Measurements from ENCODE around the gene SERPINA3.

The SERPINA3 gene

GRCh38 chr14:94613720-94614644 is 1.8 kb downstream of the SERPINA3 start:
- no peak for DNase-seq (ENCODE audit: low read depth)

DNA sequence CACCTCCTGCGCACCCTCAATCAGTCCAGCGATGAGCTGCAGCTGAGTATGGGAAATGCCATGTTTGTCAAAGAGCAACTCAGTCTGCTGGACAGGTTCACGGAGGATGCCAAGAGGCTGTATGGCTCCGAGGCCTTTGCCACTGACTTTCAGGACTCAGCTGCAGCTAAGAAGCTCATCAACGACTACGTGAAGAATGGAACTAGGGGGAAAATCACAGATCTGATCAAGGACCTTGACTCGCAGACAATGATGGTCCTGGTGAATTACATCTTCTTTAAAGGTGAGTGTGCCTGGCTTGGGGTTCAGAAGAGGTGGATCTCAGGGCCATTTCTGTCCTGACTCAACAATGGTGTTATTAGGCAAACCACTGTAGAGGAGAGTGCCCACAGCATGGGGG is 2.6 kb downstream of the SERPINA3 start:
- DNase-seq (ENCODE audit: low read depth): no peak

DNA sequence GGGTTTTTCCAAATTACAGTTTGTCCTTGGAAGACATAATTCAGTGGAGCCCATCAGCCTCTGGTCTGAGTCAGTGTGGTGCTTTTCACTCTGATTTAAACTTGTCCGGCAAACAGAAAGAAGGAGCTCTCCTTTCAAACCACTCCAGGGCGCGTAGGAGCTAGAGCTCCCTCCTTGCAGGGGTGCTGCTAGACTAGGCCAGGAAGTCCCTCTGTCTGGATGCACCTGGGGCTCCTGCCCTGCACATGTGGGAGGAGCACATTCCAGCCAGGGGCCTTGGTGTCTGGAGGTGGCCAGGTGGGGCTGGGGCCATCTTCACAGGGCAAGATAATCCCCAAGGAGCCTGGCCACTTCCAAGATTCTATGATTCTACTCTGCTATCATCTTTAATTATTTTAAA is 3.1 kb downstream of the SERPINA3 start:
- DNase-seq (ENCODE audit: low read depth): no peak

- DNase-seq (ENCODE audit: low read depth): no peak
These were observed 3.8 kb downstream of the SERPINA3 start for GRCh38 chr14:94615823-94616570.

DNA sequence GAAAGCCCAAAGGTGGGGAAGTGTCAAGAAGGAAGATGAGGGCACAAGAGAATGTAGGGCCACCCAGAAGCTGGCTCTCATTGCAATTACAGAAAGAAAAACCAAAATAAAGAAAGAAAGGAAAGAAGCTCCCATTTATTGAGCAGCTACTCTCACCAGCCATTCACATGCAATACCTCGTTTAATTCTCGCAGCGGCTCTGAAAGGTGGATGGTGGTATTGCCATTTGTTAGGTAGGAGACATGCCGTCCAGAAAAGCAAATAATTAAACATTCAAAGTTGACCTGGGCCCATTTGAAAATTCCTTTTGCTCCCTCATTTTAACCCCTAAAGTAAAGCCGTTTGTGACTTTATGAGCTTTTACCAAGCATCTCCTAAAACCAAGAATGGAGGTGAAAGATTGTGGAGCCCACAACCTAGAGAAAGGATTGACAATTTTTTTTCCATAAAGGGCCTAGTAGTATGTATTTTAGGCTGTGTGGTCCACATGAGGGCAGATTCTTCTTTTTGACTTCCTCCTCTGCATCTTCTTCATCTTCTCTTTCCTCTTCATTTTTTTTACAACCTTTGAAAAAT is 5.3 kb downstream of the SERPINA3 start:
- no peak for DNase-seq (ENCODE audit: low read depth)

GRCh38 chr14:94617988-94618822 is 6.0 kb downstream of the SERPINA3 start:
- no peak for DNase-seq (ENCODE audit: low read depth)

DNA sequence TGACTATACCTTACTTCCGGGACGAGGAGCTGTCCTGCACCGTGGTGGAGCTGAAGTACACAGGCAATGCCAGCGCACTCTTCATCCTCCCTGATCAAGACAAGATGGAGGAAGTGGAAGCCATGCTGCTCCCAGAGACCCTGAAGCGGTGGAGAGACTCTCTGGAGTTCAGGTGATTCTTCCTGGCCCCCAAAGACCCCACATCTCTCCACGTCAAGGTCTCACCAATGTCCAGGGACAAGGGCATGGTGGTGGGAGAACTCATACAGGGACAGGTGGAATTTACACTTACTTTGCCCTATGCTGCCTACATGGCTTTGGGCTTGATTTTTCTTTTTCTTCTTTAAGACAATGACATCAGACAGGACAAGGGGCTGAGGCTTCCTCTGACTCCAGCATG is 7.1 kb downstream of the SERPINA3 start:
- DNase-seq (ENCODE audit: low read depth): no peak

DNA sequence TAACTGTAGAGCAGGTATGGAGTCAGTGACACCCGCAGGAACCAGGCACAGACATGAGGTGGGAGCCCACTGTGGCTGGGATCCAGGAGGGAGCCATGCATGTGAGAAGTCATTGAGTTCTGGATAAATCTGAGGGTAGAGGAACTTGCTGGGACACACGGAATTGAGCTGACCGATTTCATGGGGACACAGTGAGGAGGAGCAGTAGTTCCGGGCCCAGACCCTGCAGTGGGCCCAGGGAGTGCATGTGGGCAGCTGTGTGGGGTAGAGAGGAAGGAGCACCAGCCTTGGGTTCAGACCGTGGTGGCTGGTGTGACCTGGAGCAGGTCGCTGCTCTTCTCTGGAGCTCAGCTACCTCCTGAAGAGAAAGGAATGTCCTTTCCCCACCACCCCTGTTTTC is 8.4 kb downstream of the SERPINA3 start:
- DNase-seq (ENCODE audit: low read depth): no peak

DNA sequence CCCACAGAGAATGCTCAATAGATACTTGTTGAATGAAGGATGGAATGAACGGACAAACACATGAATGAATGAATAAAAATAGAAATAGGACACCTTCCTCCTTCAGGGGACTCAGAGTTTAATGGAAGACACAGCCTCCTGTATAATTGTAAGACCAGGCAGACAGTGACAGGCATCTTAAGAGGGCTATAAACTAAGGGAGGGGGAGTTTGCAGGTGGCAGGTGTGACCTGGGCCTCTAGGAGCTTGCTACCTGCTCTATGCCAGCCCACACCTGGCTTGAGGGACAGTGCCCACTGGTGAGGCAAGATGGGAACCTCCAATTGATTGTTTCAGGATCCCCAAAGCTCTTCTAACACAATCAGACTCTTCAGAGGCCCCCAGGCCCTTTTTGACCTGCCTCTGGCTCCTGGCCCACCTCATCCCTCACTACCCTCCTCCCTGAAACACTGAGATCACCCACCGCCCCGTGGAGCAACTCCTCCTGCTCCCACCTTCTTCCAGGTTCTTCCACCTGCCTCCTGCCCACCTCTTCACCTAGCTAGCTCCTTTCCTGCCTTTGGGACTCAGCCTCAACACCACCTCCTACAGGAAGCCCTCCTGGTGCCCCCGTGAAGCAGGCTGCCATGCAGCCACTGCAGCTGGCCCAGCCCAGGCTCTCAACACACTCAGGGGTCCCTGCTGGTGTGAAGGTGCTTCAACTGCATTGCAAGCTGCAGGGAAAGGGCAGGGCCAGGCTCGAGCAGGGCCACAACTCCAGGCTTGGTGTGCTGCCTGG is 9.4 kb downstream of the SERPINA3 start:
- DNase-seq (ENCODE audit: low read depth): no peak

- no peak for DNase-seq (ENCODE audit: low read depth)
These were observed 10.6 kb downstream of the SERPINA3 start for GRCh38 chr14:94622653-94623421.

DNA sequence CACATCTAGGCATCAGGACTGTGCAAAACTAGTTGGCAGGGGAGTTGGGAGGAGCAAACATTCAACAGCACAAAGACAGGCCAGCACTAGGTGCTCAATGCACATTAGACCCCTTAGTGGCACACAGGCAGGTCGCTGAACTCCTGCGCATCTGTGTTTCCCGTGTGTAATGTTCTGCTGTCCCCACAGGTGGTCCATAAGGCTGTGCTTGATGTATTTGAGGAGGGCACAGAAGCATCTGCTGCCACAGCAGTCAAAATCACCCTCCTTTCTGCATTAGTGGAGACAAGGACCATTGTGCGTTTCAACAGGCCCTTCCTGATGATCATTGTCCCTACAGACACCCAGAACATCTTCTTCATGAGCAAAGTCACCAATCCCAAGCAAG is 11.2 kb downstream of the SERPINA3 start:
- no peak for DNase-seq (ENCODE audit: low read depth)

DNA sequence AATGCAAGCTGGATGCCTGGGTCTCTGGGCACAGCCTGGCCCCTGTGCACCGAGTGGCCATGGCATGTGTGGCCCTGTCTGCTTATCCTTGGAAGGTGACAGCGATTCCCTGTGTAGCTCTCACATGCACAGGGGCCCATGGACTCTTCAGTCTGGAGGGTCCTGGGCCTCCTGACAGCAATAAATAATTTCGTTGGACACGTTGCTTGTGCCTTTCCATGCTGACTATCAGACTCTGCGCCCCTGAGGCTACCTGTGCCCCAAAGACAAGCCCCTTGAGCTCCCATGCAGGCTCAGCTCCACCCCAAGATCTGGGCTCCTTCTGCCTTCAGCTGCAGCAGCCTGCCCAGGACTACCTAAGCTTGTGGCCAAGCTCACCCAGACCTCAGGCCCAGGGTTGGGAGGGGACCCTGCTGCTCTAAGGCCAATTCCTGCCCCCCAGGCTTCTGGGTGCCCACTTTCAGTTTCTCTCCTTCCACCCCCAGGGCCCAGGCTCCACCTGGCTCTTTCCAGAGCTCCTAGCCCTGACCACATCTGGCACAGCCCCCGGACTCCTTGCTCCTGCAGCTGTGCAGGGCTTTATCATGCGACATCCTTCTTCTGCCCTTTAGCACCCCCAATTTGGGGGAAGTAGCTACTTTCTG is 11.8 kb downstream of the SERPINA3 start:
- no peak for DNase-seq (ENCODE audit: low read depth)

DNA sequence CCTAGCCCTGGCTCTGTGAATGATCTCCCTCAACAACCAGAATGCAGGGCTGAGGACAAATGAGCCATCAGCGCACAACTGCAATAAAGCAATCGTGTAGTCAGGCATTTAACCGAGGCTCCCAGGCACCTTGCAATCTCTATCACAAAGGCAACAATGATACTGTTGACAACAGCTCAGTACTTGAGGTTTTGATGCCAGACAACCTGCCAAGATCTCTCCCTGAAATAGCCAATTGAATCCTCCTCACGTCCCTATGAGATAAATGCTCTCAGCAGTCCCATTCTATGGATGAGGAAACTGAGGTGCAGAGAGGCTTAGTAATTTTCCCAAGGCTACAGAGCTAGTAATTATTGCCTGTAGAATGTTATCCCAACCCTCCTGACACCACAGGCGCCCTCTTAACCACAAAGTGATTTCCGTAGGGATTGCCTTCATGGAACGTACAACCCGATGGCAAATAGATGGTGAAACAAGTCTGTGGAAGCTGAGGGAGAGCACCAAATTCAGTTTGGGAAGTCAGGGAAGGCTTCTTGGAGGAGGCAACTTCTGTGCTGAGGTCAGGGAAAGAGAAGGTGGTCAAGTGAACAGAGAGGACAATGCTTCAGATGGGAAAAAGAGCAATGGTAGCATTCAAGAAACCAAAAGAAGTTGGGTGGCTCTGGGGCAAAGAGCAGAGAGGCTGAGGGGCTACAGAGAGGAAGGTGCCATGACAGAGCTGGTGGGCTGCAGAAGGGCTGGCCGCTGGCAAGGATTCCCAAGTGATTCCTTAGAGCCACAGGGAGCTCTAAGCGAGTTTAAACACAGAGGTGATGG is 12.6 kb downstream of the SERPINA3 start:
- DNase-seq (ENCODE audit: low read depth): no peak

GRCh38 chr14:94625353-94625635 is 13.1 kb downstream of the SERPINA3 start:
- DNase-seq (ENCODE audit: low read depth): no peak

DNA sequence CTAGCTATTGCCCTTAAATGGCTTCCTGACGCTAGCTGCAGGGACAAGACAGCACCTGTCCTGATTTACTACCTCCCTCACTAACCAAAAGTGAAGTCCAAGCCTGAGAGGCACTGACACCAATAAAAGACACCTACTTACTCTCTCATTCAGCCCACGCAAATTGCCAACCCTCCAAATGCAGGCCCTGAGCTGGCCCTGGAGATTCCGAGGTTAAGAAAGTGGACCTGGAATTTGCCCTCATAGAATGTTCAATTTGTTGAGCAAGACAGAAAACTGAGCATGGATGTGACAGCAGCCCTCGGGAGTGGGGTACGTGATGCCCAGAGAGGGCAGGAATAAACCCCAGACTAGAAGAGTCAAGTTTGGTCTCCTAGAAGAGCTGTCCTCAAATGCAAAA is 16.4 kb downstream of the SERPINA3 start:
- DNase-seq (ENCODE audit: low read depth): no peak

DNA sequence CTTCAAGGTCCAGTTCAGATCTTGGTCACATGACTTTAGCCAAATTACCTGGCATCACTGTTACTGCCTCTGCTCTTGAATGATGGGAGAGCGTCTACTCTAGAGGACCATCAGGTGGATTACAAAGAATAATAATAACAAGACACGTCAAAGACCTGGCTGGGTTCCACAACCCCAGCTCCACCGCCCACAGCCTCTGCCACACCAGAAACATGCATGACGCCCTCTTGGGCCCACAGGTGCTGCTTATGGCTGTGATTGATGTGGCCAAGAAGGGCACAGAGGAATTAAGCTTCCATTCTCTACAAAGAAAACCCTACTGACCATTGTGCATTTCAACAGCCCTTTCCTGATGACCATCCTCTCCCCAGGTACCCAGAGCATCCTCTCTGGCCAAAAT is 18.2 kb downstream of the SERPINA3 start:
- DNase-seq (ENCODE audit: low read depth): no peak

DNA sequence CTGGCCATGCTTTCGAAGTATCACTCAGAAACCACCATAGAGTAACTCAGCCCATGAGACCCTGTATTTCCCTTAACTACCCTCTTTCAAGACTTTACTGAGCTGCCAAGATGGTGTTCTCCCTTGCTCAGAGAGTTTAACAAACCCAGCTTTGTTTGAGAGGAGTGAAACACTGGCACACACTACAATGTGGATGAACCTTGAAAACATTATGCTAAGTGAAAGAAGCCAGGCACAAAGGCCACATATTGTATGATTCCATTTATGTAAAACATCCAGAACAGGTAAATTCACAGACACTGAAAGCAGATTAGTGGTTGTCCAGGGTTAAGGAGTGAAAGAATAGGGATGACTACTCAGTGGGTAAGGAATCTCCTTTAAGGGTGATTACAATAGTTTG is 18.9 kb downstream of the SERPINA3 start:
- DNase-seq (ENCODE audit: low read depth): no peak

GRCh38 chr14:94631536-94632304 is 19.5 kb downstream of the SERPINA3 start:
- DNase-seq (ENCODE audit: low read depth): no peak

DNA sequence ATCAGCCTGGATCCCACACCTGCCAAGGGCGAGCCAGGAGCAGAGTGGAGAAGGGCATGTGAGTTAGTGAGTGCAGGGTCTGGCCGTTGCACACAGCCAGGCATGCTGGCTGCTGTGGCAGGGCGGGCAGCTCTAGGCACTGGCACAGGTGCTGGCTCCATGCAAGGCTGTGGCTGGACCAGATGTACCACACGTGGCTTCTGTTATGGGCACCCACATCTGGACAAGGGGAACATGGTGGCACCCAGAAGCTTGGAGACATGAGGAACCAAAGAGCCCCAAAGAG is 20.1 kb downstream of the SERPINA3 start:
- no peak for DNase-seq (ENCODE audit: low read depth)

Measured in fibroblast of the conjunctiva (primary cell).